HFFc6 (cell line): ENCODE data around the gene ANKS1A. TPM values are rescaled to one million over a fixed set of nuclear protein-coding genes. Genes with fewer than 3 reads are reported as not detected.
A peak's percentile ranks its signal among the peaks of the same experiment; 100 is the strongest.

Experiments used
- DNase-seq: peaks from one replicate; pipeline ENCODE4 v3.0.0-alpha.2; 2018
- H3K27ac Mint-ChIP-seq: 2 replicates; pipeline ENCODE4 v1.8.0; 2020; ENCODE audit warnings: mild to moderate bottlenecking, mixed read lengths
- H3K27me3 Mint-ChIP-seq: 2 replicates; pipeline ENCODE4 v1.8.0; 2021; ENCODE audit warnings: mild to moderate bottlenecking, moderate library complexity, mixed read lengths; ENCODE audit not compliant: insufficient read depth
- H3K36me3 Mint-ChIP-seq: 2 replicates; pipeline ENCODE4 v1.8.0; 2021; ENCODE audit warnings: low read depth, mixed read lengths
- H3K4me1 Mint-ChIP-seq: 2 replicates; pipeline ENCODE4 v1.8.0; 2020; ENCODE audit warnings: low read depth, mixed read lengths
- H3K4me3 Mint-ChIP-seq: 2 replicates; pipeline ENCODE4 v1.8.0; 2020; ENCODE audit warnings: mild to moderate bottlenecking, moderate library complexity, mixed read lengths
- H3K9me3 Mint-ChIP-seq: 2 replicates; pipeline ENCODE4 v1.8.0; 2020; ENCODE audit warnings: mild to moderate bottlenecking, mixed read lengths
- total RNA-seq, 6 experiments: library from RNA; stranded (reverse); fragmentation: NEBNext Ultra II Directional; extraction: Animal tissue kit (Norgen Biotek cat#: 25700); gene quantifications; 2 replicates in 1 of 6; 3 replicates in 5 of 6; pipeline ENCODE4 v1.2.3, GENCODE V29; 2021
- TF ChIP-seq, protein P1 (sequence below): fragments of 200-600 bp; sonication (generic); IDR thresholded peaks from 2 replicates; pipeline ENCODE4 v1.5.0; 2021; ENCODE audit warnings: antibody characterized with exemption, mild to moderate bottlenecking

Gene ANKS1A
- total RNA-seq, 6 experiments from 2014 or later, result 11.6 to 13.5 (median 13.1) TPM

DNA sequence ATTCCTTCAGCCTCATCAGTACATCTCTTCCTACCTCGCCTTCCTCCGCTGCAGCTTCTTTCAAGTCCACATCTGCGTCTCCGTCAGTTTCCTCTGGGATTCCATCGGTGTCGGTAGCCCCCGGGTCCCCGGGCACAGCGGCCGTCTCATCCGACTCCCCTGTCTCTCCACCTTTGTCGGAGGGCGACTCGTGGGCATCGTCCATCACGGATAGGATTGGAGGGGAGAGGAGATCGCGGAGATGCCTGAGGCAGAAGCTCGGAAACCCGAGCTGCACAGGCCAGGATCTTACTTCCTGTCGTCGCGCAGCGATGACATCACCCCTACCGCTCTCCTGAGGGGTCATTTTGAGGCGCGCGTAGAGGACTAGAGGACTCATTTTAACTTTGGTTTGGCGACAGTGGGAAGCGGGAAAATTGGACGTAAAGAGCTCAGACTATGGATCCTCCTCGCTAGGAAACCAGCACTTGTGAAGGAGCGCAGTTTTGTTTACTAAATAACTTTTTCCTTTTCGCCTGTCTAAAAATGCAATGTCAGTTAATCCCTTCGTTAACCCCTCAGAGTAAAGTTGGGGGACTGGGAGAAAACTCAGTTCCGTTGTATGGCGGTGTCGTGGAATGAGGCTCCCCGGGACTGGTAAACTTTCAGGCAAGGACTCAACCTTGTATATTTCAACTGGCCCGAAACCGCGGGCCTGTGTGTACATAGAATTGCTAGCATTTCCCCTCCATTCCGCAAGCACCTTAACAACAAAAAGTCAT is 1.1 kb upstream of the ANKS1A start, which contains the start of gene TAF11:
Gene TAF11 (minus strand): TSS at position 290 of the 761 bp plus-strand sequence. CDS start 85 bp downstream, at position 205.
- Mint-ChIP-seq H3K27ac (peak within 1 kb of the TSS; percentile 100), H3K36me3 (peaks cover 30% of the 10 kb centered on the region), H3K9me3 (no peaks in the 10 kb centered on the region), H3K4me3 (peak within 1 kb of the TSS; percentile 100), H3K27me3 (peaks cover 2% of the 10 kb centered on the region), H3K4me1 (peaks cover 34% of the 10 kb centered on the region)
- peak; percentile 91 for DNase-seq
- TF ChIP-seq, protein P1, sequence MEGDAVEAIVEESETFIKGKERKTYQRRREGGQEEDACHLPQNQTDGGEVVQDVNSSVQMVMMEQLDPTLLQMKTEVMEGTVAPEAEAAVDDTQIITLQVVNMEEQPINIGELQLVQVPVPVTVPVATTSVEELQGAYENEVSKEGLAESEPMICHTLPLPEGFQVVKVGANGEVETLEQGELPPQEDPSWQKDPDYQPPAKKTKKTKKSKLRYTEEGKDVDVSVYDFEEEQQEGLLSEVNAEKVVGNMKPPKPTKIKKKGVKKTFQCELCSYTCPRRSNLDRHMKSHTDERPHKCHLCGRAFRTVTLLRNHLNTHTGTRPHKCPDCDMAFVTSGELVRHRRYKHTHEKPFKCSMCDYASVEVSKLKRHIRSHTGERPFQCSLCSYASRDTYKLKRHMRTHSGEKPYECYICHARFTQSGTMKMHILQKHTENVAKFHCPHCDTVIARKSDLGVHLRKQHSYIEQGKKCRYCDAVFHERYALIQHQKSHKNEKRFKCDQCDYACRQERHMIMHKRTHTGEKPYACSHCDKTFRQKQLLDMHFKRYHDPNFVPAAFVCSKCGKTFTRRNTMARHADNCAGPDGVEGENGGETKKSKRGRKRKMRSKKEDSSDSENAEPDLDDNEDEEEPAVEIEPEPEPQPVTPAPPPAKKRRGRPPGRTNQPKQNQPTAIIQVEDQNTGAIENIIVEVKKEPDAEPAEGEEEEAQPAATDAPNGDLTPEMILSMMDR, result no peak

DNA sequence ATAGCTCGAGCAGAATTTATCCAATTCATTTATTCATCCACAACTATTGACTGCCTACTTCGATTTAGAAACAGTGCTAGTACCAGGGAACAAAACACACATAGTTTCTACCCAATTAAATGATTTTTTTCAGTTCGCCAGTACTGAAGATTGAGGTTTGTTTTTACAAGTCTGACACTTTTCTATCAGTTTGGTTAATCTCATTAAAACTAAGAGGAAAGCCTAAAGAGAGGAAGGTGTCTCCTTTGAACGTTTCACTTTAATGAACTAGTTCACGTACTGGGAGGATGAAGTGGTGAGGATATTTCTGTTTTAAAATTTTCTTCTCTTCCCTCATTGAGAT is 570 bp upstream of the ANKS1A start:
- Mint-ChIP-seq H3K27me3 (peaks cover 2% of the 10 kb centered on the region), H3K27ac (peak overlapping the region; percentile 100), H3K4me1 (peaks cover 32% of the 10 kb centered on the region), H3K4me3 (peak overlapping the region; percentile 100), H3K9me3 (no peaks in the 10 kb centered on the region), H3K36me3 (peaks cover 24% of the 10 kb centered on the region)
- TF ChIP-seq, protein P1, result no peak
- no peak for DNase-seq

DNA sequence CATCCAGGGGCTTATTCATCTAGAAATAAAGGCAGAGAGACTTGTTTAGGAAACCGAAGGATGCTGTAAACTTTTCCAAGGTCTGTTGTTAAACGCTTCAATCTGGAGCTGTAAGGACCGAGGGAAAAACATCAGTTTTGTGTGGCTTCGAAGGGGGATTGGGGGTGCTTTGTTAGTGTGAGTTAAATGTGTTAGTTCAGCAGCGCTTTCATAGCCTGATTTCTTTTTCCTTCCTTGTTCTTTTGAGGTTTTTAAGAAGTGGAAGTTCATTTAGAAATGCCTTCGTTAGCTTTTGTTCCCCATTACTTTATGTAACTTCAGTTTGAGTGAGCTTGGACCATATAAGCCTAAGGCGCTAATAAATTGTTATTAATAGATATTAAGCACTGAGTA is 1.5 kb downstream of the ANKS1A start:
- no peak for DNase-seq
- no peaks in the 10 kb centered on the region for H3K9me3 Mint-ChIP-seq
- H3K27me3 Mint-ChIP-seq, result peaks cover 2% of the 10 kb centered on the region
- TF ChIP-seq, protein P1, result no peak
- peak overlapping the region; percentile 100 for H3K4me3 Mint-ChIP-seq
- H3K27ac Mint-ChIP-seq, result peak overlapping the region; percentile 25; the same call in 1 of the 2 replicates
- H3K4me1 Mint-ChIP-seq, result peaks cover 28% of the 10 kb centered on the region
- peaks cover 7% of the 10 kb centered on the region for H3K36me3 Mint-ChIP-seq

DNA sequence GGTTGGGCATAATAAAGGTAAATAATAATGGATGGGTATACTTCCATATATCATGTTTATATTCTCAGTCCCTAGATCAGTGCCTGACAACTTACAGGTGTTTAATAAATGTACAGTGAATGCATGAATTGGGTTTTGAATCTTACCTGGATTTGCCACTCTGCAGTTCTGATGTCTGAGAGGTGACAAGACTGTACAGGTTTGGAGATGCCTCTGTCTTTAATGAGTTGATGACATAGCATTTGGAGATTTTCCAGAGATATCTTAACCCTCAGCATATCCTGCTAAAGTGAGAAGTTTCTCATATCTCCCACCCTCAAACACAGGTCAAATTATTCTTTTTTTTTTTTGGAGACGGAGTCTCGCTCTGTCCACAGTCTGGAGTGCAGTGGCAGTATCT is 2.2 kb downstream of the ANKS1A start:
- peaks cover 28% of the 10 kb centered on the region for H3K4me1 Mint-ChIP-seq
- peaks cover 7% of the 10 kb centered on the region for H3K36me3 Mint-ChIP-seq
- H3K9me3 Mint-ChIP-seq, result no peaks in the 10 kb centered on the region
- no peak overlapping the region for H3K27ac Mint-ChIP-seq
- TF ChIP-seq, protein P1, result no peak
- H3K4me3 Mint-ChIP-seq, result no peak overlapping the region
- DNase-seq, result no peak
- H3K27me3 Mint-ChIP-seq, result peaks cover 2% of the 10 kb centered on the region

DNA sequence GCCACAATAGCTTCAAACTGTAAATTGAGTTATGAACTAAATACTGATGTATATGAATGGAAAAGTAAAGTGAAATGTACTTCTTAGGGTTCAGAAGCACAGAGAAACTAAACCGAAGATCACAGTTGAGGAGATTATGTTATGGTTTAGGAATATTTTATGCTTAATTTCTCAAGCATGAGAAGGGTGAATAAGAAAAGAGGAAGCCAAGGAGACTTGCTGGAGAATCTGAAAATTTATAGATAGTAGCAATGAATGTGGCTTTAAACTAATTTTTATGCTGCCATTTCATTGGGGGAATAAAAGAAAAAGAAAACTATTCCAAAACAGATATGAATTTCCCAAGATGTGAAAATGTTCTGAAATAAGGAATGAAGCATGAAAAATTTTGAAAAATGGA is 5.6 kb downstream of the ANKS1A start:
- H3K36me3 Mint-ChIP-seq, result no peaks in the 10 kb centered on the region
- no peak overlapping the region for H3K4me3 Mint-ChIP-seq
- no peak overlapping the region for H3K27ac Mint-ChIP-seq
- TF ChIP-seq, protein P1, result no peak
- DNase-seq, result no peak
- peaks cover 15% of the 10 kb centered on the region for H3K4me1 Mint-ChIP-seq
- no peaks in the 10 kb centered on the region for H3K27me3 Mint-ChIP-seq
- no peaks in the 10 kb centered on the region for H3K9me3 Mint-ChIP-seq
